ENCODE measurements around the gene EXOSC10.

EXOSC10 gene

DNA sequence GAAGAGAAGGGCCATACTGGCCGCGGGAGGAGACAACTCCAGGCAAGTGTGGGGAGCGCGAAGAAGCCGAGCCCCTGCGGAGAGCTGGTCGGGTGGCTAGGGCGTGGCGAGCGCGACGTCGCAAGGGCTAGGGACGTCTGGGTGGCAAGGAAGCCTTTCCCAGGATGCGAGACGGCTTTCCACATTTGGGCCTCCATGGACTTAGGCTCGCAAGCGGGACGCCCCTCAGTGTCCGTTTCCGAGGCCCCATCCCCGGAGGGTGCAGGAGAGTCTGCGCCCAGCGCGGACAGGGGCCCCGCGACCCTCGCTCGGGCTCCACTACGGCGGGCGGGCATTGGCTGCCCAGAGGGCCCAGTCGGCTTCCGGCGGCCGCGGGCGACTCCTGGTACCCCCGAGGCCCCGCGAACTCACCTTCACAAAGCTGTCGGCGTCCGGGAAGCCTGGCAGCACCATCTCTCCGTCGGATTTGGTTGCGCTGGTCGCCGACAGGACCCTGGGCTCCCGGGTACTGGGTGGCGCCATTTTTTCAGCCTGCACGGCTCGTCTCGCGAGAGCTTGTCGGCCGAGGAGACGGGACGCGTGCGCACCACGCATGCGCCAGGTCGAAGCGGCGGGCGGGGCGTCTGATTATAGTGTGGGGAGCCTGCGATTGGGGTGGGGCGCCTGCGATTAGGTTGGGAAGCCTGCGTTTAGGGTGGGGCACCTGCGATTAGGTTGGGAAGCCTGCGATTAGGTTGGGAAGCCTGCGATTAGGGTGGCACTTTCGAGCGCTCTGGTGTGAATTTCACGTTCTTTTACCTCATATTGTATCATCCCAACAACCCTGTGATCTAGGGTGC is at the start of gene EXOSC10:
TSS of gene EXOSC10 (minus strand) at position 560 of the 839 bp plus-strand sequence. CDS start at position 522, 38 bp downstream.
- DNase-seq (ENCODE audit: low spot score), result peak; percentile 99
- peak; percentile 79 for FAIRE-seq

DNA sequence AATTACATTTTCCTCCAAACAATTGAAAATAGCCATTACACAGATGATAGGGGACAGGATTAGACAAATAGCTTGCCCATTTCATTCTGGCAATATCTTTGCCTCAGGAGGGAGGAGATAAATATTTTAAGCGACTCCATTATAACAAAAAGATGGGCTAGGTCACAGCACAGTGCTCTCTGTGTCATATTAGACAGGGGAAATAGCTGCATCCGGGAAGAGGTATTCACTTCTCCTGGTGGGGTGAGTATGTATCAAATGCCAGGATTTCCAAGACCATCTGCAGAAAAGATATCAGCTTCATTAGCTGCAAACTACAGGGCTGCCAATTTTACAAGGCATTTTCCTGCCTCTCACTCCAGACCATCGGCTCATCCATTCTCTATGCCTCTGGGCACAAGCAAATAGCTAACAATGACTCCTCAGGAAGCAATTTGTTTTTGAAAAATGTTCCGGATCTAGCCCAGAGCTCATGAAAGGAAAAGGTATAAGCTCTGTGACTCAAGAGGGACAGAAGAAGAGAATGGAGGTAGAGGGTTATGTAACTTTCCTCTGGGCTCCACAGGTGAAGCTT is 47.6 kb upstream of the EXOSC10 start:
- no peak for DNase-seq (ENCODE audit: low spot score)
- no peak for FAIRE-seq

DNA sequence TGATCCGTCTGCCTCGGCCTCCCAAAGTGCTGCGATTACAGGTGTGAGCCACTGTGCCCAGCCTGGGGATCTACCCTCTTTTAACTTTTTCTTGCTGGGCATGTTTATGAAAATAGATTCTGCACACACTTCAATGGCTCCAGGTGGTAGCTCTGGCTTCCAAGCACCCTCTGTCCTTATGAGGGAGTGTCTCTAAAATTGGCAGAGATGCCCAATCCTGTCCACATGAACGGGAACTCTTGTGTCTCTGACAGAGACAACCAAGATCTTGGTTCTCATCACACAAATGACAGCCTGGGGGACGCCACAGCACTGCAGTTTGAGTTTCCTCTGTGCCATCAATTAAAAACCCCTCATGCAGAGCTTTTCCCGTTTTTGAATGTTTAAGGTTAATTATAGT is 46.1 kb upstream of the EXOSC10 start:
- DNase-seq (ENCODE audit: low spot score), result no peak
- FAIRE-seq, result no peak

DNA sequence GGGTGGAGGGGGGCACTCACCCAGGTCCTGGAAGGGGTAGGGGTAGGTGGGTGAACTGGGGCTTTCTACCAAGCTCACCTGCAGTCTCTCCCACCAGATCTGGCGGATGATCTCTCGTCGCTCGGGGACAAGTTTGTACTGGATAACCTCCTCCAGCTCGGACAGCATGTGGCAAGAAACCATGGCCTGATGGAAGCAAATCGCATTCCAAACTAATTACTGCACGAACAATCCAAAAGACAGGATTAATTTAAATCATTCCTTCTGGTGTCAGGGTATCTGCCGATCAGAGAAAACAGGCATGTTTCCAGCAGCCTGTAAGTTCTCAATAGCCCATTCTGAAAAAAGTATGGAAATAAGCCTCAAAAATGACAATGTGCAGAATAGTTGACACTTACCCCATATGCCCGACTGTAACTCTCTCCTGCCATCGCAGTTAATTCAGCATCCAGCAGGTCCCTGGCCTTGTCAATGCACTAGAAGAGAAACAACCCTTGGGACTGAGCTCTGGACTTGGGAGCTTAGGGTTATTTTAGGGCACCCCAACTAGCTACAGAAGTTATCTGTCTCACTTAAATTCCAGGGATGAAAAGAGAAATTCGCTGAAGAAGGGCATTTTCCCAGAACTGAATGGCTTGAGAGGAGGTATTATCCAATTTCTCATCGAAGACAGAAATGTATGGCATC is 45.0 kb upstream of the EXOSC10 start:
- FAIRE-seq (no peak), DNase-seq (ENCODE audit: low spot score) (no peak)

DNA sequence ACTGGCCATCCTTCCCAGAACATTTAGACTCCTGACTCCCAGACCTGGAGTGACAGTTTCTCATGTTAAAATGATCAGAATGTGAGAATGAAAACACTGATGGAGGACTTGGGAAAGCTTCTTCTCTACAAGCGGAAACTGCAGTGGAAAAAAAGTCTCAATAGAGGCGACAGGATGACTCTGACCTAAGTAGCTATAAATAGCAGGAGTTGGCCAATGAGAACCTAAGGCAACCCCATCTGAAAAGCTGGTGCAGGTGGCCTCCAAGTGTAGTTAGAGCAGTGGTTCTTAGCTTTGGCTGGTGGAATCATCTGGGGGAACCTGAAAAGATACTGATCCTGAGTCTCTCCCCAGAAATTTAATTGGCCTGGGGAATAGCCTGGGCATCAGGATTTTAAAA is 44.2 kb upstream of the EXOSC10 start:
- FAIRE-seq, result no peak
- DNase-seq (ENCODE audit: low spot score), result no peak

DNA sequence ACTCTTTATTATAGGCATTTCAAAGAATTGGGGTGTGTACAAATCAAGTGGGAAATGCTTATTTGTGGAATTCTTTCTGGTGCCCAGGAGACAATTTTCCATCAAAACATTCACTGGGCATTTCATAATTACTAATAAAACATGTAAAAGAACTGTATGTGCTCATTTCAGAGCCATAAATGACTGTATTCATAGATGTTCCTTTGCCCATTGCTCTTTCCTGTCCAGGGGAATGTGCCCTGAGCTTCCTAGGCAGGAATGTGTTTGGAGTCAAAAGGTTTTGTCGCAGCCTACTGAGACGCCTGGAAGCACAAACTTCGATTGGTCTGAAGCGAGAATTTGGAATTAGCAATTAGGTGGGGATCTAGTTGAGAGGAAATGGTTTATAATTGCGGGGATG is 43.7 kb upstream of the EXOSC10 start:
- no peak for DNase-seq (ENCODE audit: low spot score)
- no peak for FAIRE-seq

DNA sequence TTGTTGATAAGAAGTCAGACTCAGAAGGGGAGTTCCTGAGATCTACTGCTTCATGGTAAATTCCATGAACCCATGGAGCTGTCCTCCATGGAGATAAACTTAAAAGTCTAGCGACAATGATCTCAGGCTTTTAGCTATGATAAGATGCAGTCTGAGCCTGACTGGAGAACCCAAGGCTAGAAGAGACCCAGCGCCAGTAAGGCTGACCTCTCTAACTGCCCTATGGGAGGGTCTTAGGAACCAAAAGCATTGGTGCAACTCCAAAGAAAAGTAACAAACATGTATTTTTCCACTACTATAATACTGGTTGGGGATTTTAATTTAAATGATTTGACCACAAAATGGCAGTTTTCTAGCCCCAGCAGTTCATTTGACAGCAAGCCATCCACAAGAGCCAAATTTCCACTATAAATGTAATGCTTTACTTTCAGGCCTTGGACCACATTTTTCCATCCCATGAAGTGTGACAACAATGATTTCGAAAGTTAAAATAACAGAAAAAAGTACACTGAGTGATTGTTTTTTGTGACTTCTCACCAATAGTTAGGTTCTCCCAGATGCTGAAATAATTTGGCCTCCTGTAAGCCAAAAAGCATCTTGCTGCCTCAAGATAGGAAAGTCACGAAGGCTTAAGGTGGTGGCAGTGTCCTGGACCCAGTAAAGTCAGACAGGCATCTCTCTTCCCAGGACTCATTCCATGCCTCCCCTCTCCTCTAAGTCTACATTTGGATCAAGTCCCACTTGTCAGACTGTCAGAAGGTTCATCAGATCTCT is 43.1 kb upstream of the EXOSC10 start:
- DNase-seq (ENCODE audit: low spot score) (no peak), FAIRE-seq (no peak)

DNA sequence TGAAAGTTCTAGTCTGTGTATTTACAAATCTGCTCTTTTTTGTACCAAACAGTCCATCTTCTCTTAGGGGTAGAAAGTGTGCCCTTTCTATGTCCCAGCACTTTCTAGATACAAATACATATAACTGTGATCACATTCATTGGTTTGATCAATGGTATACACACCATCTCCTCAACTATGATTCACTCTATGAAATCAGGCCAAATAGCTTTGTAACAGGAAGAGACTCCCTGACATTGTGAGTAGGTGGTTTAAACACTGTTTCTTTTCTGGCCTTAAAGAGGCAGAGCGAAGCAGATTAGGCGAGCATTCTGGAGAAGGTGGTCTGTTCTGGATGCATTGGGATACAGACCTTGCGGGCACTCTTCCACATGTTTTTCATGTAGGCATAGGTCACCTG is 39.3 kb upstream of the EXOSC10 start:
- no peak for DNase-seq (ENCODE audit: low spot score)
- FAIRE-seq, result no peak

DNA sequence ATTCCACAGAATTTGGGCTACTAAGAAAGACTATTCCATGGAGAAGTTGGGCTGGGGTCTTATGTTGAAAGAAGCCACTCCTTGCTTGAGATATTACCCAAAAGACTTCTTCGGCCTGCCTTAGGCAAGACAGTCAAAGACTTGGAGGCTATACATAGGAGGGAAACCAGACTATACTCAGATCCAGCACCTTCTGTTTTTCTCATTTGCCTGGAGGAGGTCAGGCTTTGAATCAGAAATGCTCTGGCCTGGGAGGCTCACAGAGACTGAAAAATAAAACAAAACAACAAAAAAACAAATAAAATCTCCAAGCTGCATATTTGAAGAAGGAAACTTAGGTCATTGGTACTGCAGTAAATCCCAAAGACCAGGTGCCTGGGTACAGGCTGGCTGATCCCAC is 38.4 kb upstream of the EXOSC10 start:
- no peak for FAIRE-seq
- no peak for DNase-seq (ENCODE audit: low spot score)

DNA sequence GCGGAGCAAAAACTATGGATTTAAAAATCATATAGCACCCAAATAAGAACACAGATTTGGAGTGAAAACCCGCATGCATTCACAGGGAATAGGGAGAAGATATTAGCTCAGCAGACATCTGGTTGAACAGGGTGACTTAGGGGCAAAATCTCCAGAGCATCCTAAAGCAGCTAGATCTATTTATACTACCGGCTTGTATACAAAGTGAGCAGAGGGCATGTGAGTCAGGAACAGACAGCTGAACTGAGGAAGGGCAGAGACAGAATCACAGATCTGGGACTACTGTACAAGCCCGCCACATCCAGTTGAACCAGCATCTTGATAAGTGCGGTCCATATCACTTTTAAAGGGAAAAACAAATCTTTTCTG is 35.2 kb upstream of the EXOSC10 start:
- no peak for FAIRE-seq

DNA sequence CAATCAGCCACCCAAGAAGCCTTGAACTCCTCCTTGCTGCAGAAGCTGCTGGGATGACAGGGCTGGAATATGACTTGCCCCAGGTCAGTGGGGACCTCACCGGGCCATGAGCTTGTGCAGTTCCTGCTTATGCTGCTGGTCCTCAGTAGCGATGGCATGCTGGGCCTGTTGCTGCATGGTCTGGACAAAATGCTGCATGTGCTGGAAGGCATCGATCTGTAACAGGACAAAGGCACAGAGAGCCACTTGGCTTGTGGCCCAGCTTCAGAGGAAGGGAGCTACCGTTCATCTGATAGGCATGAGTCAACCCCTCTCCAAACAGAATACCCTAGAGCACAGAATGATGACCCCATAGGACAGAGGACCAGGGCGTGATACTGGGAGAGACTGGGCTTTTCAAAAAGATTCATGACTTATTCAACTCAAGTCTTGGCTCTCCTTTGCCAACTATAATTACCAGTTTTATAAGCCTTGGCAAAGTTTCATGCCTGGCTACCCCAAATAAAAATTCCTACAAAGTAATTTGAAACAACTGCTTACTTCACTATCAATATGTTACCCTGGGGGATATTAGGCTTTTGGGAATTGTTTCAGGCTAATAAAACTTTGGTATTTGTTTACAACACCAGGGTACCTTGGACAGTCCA is 34.7 kb upstream of the EXOSC10 start:
- DNase-seq (ENCODE audit: low spot score) (no peak), FAIRE-seq (no peak)

More for the DNA sequence above, 35.2 kb upstream of the EXOSC10 start:
- DNase-seq (ENCODE audit: low spot score), result no peak

DNA sequence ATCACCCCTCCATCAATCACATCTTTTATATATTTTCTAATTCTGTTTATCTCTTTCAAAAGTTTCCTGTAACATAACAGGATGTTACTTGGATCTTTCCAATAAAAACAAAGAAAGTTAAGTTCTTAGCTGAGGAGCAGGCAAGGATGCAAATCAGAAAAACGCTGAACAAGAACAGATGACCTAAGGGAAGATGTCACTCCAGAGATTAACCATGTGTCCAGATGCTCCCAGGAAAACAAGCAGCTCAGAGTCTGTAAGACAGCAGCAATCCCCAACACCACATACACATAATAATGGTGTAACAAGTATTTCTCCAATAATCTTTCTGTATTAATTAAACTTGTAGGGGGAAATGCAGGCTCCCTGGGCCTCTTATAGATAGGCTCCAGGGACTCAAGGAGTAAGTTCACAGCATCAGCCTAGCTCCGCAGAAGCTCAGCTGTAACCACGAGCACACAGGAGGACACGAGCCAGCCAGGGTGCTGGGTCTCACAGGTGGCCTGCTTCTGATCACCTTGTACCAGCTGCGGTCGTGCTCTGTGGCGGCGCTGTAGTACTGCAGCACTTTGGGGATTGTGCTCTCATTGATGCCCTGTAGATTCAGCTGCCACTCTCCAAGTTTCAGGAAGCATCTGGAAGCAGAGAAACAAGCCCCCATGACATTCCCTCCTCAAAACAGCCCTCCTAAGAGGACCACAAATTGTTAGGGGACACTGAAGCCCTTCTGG is 33.1 kb upstream of the EXOSC10 start:
- FAIRE-seq (no peak), DNase-seq (ENCODE audit: low spot score) (no peak)

DNA sequence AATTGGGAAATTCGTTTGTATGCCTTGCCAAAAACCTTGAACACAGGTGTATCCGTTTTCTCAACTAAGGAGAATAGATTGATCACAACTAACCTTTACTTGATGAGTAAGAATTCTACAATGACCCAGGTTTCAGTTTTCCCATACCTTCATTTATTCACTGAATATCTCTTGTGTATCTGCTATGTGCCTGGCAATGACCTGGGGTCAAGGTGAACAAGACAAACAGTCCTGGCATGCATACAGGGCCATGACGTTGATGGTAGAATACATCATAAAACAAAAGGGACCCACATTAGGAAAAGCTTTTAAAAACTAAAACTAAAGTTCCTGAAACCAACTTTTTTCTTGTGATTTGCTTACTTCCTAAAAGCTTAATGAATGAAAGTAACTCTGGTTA is 32.1 kb upstream of the EXOSC10 start:
- FAIRE-seq, result no peak

DNA sequence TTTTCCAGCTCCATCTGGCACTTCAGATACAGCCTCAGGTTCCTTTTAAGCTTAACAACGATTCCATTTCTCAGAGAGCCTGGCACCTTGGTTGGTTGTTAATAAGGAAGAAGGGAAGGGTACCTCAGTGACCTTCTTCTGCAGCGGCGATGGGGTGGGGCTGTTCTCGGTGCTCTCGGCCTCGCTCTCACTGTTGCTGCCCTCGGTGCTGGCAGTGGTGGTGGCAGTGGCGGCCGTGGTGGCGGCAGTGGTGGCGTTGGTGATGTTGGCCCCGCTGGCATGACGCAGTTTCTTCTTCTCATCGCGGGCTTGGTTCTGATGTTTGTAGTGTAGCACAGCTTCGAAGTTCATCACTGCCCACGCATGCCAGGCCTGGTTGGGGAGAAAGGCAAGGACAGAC is 30.7 kb upstream of the EXOSC10 start:
- no peak for FAIRE-seq
- no peak for DNase-seq (ENCODE audit: low spot score)

More for the DNA sequence above, 32.1 kb upstream of the EXOSC10 start:
- DNase-seq (ENCODE audit: low spot score), result no peak

DNA sequence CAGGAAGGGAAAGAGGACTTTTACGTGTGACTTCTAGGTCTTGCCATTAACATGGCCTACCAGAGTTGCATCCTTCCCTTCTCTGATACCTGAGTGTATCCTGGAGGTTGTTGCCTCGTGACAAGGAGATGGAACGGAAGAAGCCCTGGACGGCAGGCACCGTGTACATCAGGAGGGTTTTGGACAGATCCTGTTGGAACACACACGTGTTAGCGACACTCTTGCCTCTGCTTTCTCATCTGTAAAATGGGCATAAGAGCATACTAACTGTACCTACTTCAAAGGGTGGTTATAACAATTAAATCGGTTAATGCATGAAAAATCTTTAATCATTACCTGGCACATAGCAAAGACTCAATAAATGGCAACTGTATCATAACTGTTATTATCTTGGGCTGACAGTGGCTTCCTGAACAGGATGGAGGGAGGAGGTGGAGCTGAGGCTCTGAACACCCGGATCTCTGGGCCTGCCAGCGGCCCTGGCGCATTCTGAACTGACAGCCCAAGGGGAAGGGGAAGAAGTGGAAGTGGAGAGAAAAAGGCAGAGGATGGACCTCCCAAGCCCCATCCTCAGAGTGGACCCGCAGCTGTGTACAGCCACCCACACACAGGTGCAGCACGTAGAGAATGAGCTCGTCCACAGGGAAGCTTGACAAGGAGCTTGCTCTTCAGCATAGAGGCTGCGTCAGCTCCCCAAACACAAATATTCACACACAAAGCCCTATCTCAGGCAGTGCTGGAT is 30.2 kb upstream of the EXOSC10 start:
- no peak for DNase-seq (ENCODE audit: low spot score)
- no peak for FAIRE-seq

DNA sequence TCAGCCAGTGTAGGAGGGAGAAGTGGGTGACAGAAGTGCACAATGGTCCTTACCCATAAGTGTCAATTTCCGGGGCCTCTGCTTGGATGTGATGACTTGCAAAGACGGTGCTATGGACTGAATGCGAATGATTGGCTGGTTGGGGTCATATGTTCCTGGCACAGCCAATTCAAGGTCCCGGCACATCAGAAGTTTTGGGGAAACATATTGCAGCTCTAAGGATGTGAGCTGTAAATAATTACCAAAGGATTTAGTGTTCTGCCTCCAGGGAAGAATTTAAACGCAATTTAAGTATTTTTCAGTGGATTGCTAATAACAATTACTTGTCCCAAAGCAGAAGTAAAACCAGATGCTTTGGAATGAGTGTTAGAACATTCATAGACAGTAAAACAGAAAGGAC is 26.9 kb upstream of the EXOSC10 start:
- DNase-seq (ENCODE audit: low spot score) (no peak), FAIRE-seq (no peak)

DNA sequence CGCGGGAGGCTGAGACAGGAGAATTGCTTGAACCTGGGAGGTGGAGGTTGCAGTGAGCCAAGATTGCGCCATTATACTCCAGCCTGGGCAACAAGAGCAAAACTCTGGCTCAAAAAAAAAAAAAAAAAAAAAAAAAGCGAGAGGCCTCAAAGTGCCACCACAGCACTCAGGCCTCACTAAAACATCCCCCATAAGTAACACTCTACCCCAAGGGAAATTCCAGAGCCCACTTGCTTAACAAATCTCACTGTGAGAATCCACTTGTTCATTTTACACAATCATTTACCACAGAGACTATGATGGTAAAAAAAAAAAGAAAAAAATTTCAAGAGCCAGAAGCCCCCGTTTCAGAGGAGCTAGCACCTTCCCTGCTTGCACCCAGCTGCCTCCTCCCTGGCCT is 26.3 kb upstream of the EXOSC10 start:
- FAIRE-seq (no peak), DNase-seq (ENCODE audit: low spot score) (no peak)

DNA sequence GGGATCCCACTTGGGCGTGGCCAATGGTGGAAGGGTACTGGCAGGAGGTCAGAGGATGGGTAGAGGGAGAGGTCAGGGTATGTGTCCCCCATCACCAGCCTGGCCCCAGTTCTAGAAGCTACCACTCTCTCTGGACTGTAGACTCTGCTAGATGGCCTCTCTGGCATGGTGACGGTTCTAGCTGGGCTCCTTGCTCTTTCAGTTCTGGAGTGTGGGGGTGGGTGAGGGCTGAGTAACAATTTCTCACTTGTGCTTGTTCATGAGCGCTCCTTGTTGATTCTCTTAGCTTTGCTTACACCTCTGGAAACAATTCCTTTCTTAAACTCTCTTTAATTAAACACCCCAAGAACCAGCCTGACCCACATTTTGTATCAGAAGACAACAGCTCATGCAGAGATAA is 25.3 kb upstream of the EXOSC10 start:
- DNase-seq (ENCODE audit: low spot score) (no peak), FAIRE-seq (no peak)

DNA sequence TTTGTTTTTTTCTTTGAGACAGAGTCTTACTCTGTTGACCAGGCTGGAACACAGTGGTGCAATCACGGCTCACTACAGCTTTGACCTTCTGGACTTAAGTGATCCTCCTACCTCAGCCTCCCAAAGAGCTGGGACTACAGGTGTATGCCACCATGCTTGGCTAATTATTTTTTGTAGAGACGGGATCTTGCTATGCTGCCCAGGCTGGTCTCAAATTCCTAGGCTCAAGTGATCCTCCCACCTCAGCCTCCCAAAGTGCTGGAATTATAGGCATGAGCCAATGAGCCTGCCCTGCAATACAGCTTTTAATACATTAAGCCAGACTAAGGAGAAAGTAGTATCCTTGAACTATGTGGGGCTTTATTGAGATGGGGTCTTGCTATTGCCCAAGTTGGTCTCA is 16.6 kb upstream of the EXOSC10 start:
- DNase-seq (ENCODE audit: low spot score), result no peak
- no peak for FAIRE-seq

DNA sequence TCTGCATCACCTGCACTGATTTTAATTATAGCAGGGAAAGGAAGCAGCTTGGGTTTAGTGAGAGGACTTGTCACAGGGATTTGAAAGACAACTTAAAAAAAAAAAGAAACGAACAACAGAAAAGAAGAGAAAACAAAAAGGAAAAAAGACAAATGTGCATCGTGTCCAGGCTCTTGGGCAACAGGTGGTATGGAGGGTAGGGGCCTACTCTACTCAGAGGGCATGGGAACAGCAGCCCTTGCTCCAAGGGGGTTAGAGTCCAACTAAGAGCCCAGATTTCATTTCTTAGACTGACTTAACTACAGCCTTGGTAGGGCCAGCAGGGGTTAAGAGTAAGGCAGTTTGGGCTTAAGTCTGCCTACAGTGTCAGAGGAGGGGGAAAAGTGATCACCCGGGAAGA is 15.3 kb upstream of the EXOSC10 start:
- FAIRE-seq (no peak), DNase-seq (ENCODE audit: low spot score) (no peak)
